ENCODE data around the gene POLN. TPM values are rescaled to one million over a fixed set of nuclear protein-coding genes. Genes with fewer than 3 reads are reported as not detected.

Gene POLN
- total RNA-seq, 4 donors from 2014 or later = 2.6 to 10.6 (median 6.8) TPM

GRCh38 chr4:2085496-2085901 lies 156.4 kb downstream of the POLN start:
- no peak for TF ChIP-seq CTCF (IDR thresholded peaks at IDR 0.05; ENCODE audit: low read depth)

GRCh38 chr4:2084316-2084715 lies 157.6 kb downstream of the POLN start:
- TF ChIP-seq CTCF (IDR thresholded peaks at IDR 0.05; ENCODE audit: low read depth) = no peak

- no peak for TF ChIP-seq CTCF (IDR thresholded peaks at IDR 0.05; ENCODE audit: low read depth)
Observed at GRCh38 chr4:2083826-2084160, 158.1 kb downstream of the POLN start.

- no peak for TF ChIP-seq CTCF (IDR thresholded peaks at IDR 0.05; ENCODE audit: low read depth)
Observed at GRCh38 chr4:2083116-2083825, 158.7 kb downstream of the POLN start.

GRCh38 chr4:2082627-2083026 lies 159.3 kb downstream of the POLN start:
- no peak for TF ChIP-seq CTCF (IDR thresholded peaks at IDR 0.05; ENCODE audit: low read depth)

GRCh38 chr4:2082118-2082517 lies 159.8 kb downstream of the POLN start:
- no peak for TF ChIP-seq CTCF (IDR thresholded peaks at IDR 0.05; ENCODE audit: low read depth)

GRCh38 chr4:2081540-2081939 lies 160.4 kb downstream of the POLN start:
- TF ChIP-seq CTCF (IDR thresholded peaks at IDR 0.05; ENCODE audit: low read depth) = no peak
